GM12801 (cell line): ENCODE data around the gene MALRD1.

Experiments
- TF ChIP-seq, protein P1 (sequence below): IDR thresholded peaks from one replicate; pipeline ENCODE4 v1.5.1; 2011; ENCODE audit warnings: control low read depth; ENCODE audit not compliant: insufficient read length; ENCODE audit errors: extremely low read depth

MALRD1 gene

DNA sequence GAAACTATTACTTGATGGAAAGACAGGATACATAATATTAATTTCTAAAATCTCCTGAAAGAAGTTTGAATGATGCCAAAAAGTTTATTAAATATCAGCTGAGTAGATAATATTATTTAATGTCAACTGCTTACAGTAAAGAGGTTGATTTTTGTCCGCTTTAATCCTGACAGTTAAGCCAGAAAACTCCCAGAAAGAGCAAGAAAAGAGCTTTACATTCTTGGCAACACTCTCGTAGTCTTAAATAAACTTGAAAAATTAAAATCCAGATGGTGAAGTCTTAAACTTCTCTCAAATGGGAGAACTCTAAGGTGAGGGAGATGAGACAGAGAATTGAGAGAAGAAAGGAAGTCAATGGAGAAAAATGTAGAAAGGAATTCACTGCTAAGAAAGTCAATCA is 568.4 kb downstream of the MALRD1 start:
- TF ChIP-seq, protein P1, sequence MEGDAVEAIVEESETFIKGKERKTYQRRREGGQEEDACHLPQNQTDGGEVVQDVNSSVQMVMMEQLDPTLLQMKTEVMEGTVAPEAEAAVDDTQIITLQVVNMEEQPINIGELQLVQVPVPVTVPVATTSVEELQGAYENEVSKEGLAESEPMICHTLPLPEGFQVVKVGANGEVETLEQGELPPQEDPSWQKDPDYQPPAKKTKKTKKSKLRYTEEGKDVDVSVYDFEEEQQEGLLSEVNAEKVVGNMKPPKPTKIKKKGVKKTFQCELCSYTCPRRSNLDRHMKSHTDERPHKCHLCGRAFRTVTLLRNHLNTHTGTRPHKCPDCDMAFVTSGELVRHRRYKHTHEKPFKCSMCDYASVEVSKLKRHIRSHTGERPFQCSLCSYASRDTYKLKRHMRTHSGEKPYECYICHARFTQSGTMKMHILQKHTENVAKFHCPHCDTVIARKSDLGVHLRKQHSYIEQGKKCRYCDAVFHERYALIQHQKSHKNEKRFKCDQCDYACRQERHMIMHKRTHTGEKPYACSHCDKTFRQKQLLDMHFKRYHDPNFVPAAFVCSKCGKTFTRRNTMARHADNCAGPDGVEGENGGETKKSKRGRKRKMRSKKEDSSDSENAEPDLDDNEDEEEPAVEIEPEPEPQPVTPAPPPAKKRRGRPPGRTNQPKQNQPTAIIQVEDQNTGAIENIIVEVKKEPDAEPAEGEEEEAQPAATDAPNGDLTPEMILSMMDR: no peak

DNA sequence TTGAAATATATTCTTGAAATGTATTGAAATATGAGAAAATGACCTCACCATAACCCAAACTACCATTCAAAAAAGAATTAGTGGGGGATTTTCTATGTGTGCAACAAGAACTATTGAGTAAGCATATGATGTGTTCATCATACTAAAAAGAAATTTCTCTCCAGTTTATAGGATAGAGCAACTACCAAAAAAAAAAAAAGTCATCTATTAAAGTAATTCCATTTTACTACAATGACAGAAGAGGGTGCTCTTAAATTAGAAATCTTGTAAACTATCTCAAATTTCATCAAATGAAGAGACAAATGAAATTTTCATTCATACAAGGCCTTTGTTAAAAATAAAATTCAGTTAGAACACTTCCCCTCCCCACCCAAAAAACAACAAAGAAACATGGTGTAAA is 572.2 kb downstream of the MALRD1 start:
- TF ChIP-seq, protein P1: no peak

DNA sequence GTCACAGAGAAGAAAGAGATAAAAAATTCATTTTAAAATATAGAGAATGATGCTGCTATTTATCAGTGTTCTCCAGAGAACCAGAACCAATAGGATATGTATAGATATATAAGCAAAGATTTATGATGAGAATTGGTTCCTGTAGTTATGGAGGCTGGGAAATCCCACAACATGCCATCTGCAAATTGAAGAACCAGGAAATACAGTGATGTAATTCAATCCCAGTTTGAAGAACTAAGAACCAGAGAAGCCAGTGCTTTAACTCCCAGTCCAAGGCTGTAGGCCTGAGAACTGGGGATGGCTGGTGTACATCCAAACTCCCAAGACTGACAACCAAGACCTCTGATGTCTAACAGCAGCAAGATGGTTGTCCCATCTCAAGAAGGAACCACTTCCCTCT is 574.7 kb downstream of the MALRD1 start:
- TF ChIP-seq, protein P1: no peak

DNA sequence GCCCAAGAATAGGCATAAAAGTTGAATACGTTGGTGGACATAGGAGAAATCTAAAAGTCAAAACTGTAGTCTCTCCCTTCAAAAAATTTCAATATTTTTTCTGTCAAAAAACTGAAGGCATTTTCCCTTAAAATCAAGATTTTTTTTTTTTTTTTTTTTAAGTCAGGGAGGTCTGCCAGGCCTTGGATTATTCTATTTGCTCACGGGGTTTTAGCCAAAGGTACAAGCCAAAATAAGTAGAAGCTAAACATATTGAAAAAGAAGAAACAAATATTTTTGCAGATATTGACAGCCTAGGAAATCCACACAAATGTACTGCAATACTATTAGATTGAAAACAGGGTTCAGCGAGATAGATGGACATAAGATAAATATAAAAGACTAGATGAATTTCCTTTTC is 577.6 kb downstream of the MALRD1 start:
- TF ChIP-seq, protein P1: no peak

DNA sequence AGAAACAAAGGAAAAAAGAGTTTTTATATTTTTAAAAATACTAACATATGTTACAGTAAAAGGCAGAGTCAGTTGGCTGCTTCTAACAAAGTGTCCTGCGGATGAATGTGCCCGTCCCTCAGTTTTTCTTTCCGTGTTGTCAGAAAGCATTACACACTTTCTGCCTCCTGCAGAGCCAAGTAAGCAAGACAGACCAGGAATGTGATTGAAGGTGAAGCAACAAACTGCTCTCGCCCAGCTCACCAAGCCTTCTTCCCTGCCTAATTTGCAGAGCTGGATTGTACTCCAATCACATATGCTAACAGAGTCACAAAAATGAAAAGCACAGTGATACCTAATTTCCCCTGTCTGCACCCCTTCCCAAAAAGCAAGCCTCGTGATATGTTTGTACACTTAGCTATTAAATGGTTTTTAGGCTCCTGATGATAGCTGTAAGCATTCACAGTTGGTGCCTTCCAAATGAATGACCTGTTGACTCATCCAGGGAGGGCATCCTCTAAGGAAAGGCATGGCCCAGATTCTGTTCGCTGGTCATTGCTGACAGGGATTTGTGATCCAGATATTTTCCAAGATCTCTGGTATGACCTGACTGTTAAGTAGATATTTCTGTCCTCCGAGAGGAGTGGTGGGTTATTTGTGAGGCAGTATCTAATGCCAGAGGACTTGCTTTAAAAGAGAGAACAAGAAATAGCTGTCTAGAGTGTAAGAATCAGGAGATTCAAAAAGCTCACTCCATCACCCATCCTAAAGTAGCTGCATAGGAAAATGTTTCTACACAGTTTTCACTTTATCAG is 580.4 kb downstream of the MALRD1 start:
- TF ChIP-seq, protein P1: no peak

DNA sequence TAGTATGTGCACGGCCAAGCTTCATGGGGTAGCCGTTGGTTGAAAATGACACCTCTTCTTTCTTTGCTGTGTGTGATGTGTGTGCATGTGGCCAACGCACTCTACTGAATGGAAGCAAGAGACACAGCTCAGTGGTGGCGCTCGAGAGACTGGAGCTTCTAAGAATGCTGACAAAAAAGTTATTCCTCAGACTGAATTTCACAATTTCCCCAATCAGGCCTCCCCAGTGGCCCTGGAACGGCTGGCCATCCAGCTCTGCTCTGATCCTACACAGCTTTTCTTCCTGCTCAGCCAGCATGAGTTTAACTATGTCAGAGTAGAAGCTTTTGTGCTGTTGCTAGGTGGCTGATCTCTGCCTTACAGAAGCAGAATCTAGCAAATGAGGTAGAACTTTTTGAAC is 581.0 kb downstream of the MALRD1 start:
- TF ChIP-seq, protein P1: no peak

DNA sequence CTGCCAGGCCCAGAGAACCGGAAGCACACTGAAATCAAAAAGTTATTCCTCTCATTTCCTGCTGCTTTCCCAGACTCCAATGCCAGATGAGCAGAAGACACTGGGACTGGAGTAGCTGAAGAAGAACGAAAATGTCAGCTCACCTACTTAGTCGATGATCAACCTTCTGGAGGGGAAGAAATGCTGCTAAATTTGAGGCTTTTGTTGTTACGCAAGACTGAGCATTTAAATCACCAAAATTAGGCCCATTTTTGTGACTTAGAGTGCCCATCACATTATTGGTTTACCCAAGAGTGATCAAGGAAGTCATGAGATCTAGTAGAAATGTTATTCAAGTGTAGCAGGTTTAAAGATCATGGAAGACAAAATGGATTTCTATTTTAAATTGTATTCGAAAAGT is 585.6 kb downstream of the MALRD1 start:
- TF ChIP-seq, protein P1: no peak
